ENCODE data around the gene DMXL1. TPM values are rescaled to one million over a fixed set of nuclear protein-coding genes. Genes with fewer than 3 reads are reported as not detected.

Gene DMXL1
- total and polyA plus RNA-seq, 4 donors = 4.3 to 38.1 (median 25.1) TPM

DNA sequence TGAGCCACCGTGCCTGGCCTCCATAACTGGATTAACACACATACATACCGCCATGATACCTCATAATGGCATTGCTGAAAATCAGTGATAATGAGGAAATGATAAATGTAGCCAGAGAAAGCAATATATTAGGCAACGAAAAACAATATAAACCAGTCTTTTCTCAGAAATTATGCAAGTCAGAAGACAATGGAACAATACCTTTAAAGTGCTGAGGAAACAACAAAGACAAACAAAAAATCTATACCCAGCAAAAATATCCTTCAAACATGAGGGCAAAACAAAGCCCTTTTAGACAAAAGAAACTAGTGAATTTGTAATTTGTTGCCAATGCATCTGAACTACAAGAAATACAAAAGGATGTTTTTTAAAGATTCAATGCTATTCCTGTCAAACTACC, 186.7 kb downstream of the DMXL1 start (continued):
- TF ChIP-seq, protein P1, sequence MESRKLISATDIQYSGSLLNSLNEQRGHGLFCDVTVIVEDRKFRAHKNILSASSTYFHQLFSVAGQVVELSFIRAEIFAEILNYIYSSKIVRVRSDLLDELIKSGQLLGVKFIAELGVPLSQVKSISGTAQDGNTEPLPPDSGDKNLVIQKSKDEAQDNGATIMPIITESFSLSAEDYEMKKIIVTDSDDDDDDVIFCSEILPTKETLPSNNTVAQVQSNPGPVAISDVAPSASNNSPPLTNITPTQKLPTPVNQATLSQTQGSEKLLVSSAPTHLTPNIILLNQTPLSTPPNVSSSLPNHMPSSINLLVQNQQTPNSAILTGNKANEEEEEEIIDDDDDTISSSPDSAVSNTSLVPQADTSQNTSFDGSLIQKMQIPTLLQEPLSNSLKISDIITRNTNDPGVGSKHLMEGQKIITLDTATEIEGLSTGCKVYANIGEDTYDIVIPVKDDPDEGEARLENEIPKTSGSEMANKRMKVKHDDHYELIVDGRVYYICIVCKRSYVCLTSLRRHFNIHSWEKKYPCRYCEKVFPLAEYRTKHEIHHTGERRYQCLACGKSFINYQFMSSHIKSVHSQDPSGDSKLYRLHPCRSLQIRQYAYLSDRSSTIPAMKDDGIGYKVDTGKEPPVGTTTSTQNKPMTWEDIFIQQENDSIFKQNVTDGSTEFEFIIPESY (IDR thresholded peaks at IDR 0.05) = no peak
- TF ChIP-seq EGR1 (IDR thresholded peaks at IDR 0.05; ENCODE audit: low read depth in 2 of 2) = no peak
- no peak for TF ChIP-seq SP1 (IDR thresholded peaks at IDR 0.05)
- TF ChIP-seq, protein P2, sequence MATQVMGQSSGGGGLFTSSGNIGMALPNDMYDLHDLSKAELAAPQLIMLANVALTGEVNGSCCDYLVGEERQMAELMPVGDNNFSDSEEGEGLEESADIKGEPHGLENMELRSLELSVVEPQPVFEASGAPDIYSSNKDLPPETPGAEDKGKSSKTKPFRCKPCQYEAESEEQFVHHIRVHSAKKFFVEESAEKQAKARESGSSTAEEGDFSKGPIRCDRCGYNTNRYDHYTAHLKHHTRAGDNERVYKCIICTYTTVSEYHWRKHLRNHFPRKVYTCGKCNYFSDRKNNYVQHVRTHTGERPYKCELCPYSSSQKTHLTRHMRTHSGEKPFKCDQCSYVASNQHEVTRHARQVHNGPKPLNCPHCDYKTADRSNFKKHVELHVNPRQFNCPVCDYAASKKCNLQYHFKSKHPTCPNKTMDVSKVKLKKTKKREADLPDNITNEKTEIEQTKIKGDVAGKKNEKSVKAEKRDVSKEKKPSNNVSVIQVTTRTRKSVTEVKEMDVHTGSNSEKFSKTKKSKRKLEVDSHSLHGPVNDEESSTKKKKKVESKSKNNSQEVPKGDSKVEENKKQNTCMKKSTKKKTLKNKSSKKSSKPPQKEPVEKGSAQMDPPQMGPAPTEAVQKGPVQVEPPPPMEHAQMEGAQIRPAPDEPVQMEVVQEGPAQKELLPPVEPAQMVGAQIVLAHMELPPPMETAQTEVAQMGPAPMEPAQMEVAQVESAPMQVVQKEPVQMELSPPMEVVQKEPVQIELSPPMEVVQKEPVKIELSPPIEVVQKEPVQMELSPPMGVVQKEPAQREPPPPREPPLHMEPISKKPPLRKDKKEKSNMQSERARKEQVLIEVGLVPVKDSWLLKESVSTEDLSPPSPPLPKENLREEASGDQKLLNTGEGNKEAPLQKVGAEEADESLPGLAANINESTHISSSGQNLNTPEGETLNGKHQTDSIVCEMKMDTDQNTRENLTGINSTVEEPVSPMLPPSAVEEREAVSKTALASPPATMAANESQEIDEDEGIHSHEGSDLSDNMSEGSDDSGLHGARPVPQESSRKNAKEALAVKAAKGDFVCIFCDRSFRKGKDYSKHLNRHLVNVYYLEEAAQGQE (IDR thresholded peaks at IDR 0.05) = no peak

DNA sequence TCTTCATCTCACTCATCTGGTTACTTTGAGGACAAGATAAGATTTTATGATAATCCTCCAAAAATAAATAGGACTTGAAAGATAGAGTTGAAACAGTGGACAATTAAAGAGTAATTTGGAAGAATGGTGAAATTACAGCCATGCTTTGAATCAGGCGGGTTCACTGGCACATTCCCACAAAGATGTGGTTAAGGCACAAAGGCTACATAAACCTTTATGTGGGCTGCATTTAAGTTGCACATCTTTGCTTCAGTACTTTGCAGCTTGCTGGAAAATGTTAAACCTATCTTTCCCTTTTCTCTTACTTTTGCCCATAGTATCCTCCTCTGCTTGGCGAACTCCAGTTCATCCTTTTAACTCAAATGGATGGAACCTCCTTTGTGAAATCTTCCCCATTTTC, 192.8 kb downstream of the DMXL1 start:
- Histone ChIP-seq H3K9ac (ENCODE audit: low read depth in 1 of 2, low read length in 2 of 2) (no peak overlapping the region), H3K4me3 (ENCODE audit: low read depth in 1 of 3, low read length in 3 of 3) (no peak overlapping the region), H3K27me3 (ENCODE audit: control insufficient read depth in 4 of 4, insufficient read depth in 4 of 4, low read length in 3 of 4) (no peaks in the 10 kb centered on the region), H3K36me3 (ENCODE audit: control insufficient read depth in 4 of 4, insufficient read depth in 3 of 4, low read depth in 1 of 4, low read length in 3 of 4) (no peaks in the 10 kb centered on the region), H3K9me3 (ENCODE audit: control insufficient read depth in 4 of 4, low read length in 3 of 4) (peaks cover 2 to 20% (median 5%) of the 10 kb centered on the region in 4 donors), H3K27ac (ENCODE audit: low read depth in 1 of 2, low read length in 2 of 2) (no peak overlapping the region), H3K4me1 (ENCODE audit: control insufficient read depth in 4 of 4, insufficient read depth in 4 of 4, low read length in 3 of 4) (peaks cover 0 to 9% (median 2%) of the 10 kb centered on the region in 4 donors)
- WGBS = over 99% methylated on average over 2 of the region's 2 CpGs
- DNase-seq (ENCODE audit: low spot score) = no peak
- TF ChIP-seq, protein P1 (IDR thresholded peaks at IDR 0.05) = no peak
- TF ChIP-seq RXRA (IDR thresholded peaks at IDR 0.05) (no peak), FOXA2 (IDR thresholded peaks at IDR 0.05) (no peak), GABPA (IDR thresholded peaks at IDR 0.05 in 1 of 2, conservative IDR thresholded peaks at IDR 0.05 in 1 of 2) (no peak), HNF4G (IDR thresholded peaks at IDR 0.05) (no peak), TAF1 (conservative IDR thresholded peaks at IDR 0.05) (no peak), EGR1 (IDR thresholded peaks at IDR 0.05; ENCODE audit: low read depth in 2 of 2) (no peak), HNF4A (conservative IDR thresholded peaks at IDR 0.05) (no peak), YY1 (IDR thresholded peaks at IDR 0.05) (no peak), JUND (IDR thresholded peaks at IDR 0.05) (no peak), NR2F2 (IDR thresholded peaks at IDR 0.05) (no peak), RAD21 (IDR thresholded peaks at IDR 0.05) (no peak), SP1 (IDR thresholded peaks at IDR 0.05) (no peak), FOXA1 (IDR thresholded peaks at IDR 0.05) (no peak)
- TF ChIP-seq, protein P3, sequence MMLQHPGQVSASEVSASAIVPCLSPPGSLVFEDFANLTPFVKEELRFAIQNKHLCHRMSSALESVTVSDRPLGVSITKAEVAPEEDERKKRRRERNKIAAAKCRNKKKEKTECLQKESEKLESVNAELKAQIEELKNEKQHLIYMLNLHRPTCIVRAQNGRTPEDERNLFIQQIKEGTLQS (IDR thresholded peaks at IDR 0.05) = no peak
- TF ChIP-seq, protein P2 (IDR thresholded peaks at IDR 0.05) = no peak
- TF ChIP-seq, protein P4, sequence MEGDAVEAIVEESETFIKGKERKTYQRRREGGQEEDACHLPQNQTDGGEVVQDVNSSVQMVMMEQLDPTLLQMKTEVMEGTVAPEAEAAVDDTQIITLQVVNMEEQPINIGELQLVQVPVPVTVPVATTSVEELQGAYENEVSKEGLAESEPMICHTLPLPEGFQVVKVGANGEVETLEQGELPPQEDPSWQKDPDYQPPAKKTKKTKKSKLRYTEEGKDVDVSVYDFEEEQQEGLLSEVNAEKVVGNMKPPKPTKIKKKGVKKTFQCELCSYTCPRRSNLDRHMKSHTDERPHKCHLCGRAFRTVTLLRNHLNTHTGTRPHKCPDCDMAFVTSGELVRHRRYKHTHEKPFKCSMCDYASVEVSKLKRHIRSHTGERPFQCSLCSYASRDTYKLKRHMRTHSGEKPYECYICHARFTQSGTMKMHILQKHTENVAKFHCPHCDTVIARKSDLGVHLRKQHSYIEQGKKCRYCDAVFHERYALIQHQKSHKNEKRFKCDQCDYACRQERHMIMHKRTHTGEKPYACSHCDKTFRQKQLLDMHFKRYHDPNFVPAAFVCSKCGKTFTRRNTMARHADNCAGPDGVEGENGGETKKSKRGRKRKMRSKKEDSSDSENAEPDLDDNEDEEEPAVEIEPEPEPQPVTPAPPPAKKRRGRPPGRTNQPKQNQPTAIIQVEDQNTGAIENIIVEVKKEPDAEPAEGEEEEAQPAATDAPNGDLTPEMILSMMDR (IDR thresholded peaks at IDR 0.05; ENCODE audit: low read depth, low read length, missing input control) = no peak
- TF ChIP-seq, protein P5, sequence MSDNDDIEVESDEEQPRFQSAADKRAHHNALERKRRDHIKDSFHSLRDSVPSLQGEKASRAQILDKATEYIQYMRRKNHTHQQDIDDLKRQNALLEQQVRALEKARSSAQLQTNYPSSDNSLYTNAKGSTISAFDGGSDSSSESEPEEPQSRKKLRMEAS (IDR thresholded peaks at IDR 0.05) = no peak

Measured in liver (tissue), 9 donors.